ENCODE data around the gene ATP6AP1. TPM values are rescaled to one million over a fixed set of nuclear protein-coding genes. Genes with fewer than 3 reads are reported as not detected.

Gene ATP6AP1
- total and polyA plus RNA-seq, 2 of the 13 experiments (the other 11 are each of a cell fraction or from before 2014, with no cell fraction given): 56.7 to 110 TPM

GRCh38 chrX:154428176-154429171 lies at the start of gene ATP6AP1 (continued):
- no peak for TF ChIP-seq KDM2A (CRISPR knock-in tag; IDR thresholded peaks at IDR 0.05; ENCODE audit: borderline replicate concordance, low read depth)
- peak; percentile 75 for TF ChIP-seq HOXA3 (CRISPR knock-in tag; IDR thresholded peaks at IDR 0.05)
- TF ChIP-seq PRMT3 (CRISPR knock-in tag; IDR thresholded peaks at IDR 0.05; ENCODE audit: borderline replicate concordance, low read depth): no peak
- TF ChIP-seq ZNF598 (CRISPR knock-in tag; IDR thresholded peaks at IDR 0.05; ENCODE audit: borderline replicate concordance): no peak
- TF ChIP-seq ZSCAN9 (CRISPR knock-in tag; IDR thresholded peaks at IDR 0.05; ENCODE audit: borderline replicate concordance): no peak
- no peak for TF ChIP-seq BCL6 (CRISPR knock-in tag; IDR thresholded peaks at IDR 0.05)
- TF ChIP-seq MAX (IDR thresholded peaks at IDR 0.05): peak; percentile 65
- no peak for TF ChIP-seq ZNF18 (CRISPR knock-in tag; IDR thresholded peaks at IDR 0.05; ENCODE audit: insufficient replicate concordance)
- TF ChIP-seq TRIM24 (CRISPR knock-in tag; IDR thresholded peaks at IDR 0.05): no peak
- no peak for TF ChIP-seq RORA (CRISPR knock-in tag; IDR thresholded peaks at IDR 0.05)
- TF ChIP-seq SRSF4 (IDR thresholded peaks at IDR 0.05; ENCODE audit: low read depth, low read length, poor library complexity, severe bottlenecking): no peak
- no peak for TF ChIP-seq ELF3 (CRISPR knock-in tag; IDR thresholded peaks at IDR 0.05)
- no peak for TF ChIP-seq KLF12 (CRISPR knock-in tag; IDR thresholded peaks at IDR 0.05; ENCODE audit: borderline replicate concordance)
- no peak for TF ChIP-seq ZNF672 (CRISPR knock-in tag; IDR thresholded peaks at IDR 0.05)
- TF ChIP-seq KLF11 (CRISPR knock-in tag; IDR thresholded peaks at IDR 0.05): no peak
- TF ChIP-seq ZMYM3 (CRISPR knock-in tag; IDR thresholded peaks at IDR 0.05): peak; percentile 70; the same call in 1 of the 2 replicates
- TF ChIP-seq ZNF792 (CRISPR knock-in tag; IDR thresholded peaks at IDR 0.05): no peak
- no peak for TF ChIP-seq CSRNP1 (CRISPR knock-in tag; IDR thresholded peaks at IDR 0.05)
- peak; percentile 77 for TF ChIP-seq ZMYM4 (CRISPR knock-in tag; IDR thresholded peaks at IDR 0.05)
- 0 out of 2 replicates have a peak, but pooled peaks have one; percentile 54 for TF ChIP-seq ZBTB7A (CRISPR knock-in tag; IDR thresholded peaks at IDR 0.05)
- TF ChIP-seq RAD51 (IDR thresholded peaks at IDR 0.05; ENCODE audit: borderline replicate concordance): no peak
- TF ChIP-seq PRDM15 (CRISPR knock-in tag; IDR thresholded peaks at IDR 0.05): no peak
- no peak for TF ChIP-seq NFRKB (IDR thresholded peaks at IDR 0.05)
- peak; percentile 16; the same call in 1 of the 2 replicates for TF ChIP-seq ZNF501 (CRISPR knock-in tag; IDR thresholded peaks at IDR 0.05)
